Gastrocnemius medialis (tissue), 4 donors: ENCODE data around the gene LGI1.

ENCODE experiments used
- CTCF ChIP-seq, 5 experiments: fragments of 450-650 bp in 3 of 5; fragments of 200-600 bp in 2 of 5; sonication (generic) in 2 of 5; IDR thresholded peaks in 4 of 5; conservative IDR thresholded peaks in 1 of 5; 1 replicate in 4 of 5; 2 replicates in 1 of 5; pipeline ENCODE4 v1.5.1; 2016 to 2019; ENCODE audit warnings: antibody characterized with exemption in 5 of 5, mild to moderate bottlenecking in 3 of 5, moderate library complexity in 3 of 5
- POLR2A ChIP-seq, 2 donors: fragments of 450-650 bp; IDR thresholded peaks; one replicate each; pipeline ENCODE4 v1.6.1; 2017; ENCODE audit warnings: antibody characterized with exemption in 2 of 2, mild to moderate bottlenecking in 2 of 2, moderate library complexity in 2 of 2

DNA sequence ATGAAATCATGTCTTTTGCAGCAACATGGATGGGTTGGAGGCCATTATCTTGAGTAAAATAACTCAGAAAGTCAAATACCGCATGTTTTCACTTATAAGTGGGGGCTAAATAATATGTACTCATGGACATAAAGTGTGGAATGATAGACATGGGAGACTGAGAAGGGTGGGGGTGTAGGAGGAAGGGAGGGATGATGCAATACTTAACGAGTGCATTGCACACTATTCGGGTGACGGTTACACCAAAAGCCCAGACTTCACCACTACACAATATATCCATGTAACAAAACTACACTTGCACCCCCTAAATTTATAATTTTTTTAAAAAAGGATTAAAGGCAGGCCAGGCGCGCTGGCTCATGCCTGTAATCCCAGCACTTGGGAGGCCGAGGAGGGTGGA lies 13.6 kb downstream of the LGI1 start:
- no peak for TF ChIP-seq CTCF (IDR thresholded peaks at IDR 0.05 in 4 of 5, conservative IDR thresholded peaks at IDR 0.05 in 1 of 5)
- no peak for TF ChIP-seq POLR2A (IDR thresholded peaks at IDR 0.05)
